Measurements from ENCODE around the gene CCL18. TPM values are rescaled to one million over a fixed set of nuclear protein-coding genes. Genes with fewer than 3 reads are reported as not detected.
"Not testable (repeated sequence)": the region's sequence is repeated elsewhere in the genome, so short reads cannot be mapped to it uniquely, and the experiment has no call there.

The CCL18 gene
- total and polyA plus RNA-seq, 2 donors, result 9.3 to 461 TPM

DNA sequence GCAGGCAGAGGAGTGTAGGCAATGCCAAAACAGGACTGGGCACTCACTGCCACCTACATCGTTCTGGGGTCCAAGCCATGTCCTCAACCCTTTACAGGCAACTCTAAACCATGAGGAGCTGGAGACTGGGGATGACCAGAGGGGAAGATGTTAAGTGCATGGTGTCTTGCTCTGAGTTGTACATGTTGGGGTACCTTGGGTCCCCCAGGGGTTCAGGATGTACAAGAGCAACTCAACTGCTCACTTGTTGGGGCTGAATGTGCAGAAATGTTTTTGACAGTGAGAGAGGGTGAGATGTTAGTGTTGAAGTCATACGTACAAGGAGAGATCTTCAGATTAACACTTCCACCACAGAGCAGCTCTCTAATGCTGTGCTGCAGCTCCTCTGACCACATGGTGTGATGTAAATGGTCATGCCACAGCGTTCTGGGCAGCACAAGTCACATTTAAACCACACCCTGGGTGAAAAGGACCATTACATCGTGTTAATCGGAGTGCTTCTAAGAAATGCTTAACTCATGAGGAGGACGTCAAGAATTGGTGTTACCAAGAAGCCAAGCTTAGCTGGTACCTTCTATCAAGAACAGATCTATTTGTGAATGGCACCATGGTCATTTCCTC is 2.4 kb downstream of the CCL18 start:
- H3K27me3 ChIP-seq (ENCODE audit: control insufficient read depth in 2 of 2, insufficient read depth in 1 of 2, low read length in 1 of 2), result no peaks in the 10 kb centered on the region
- no peaks in the 10 kb centered on the region for H3K36me3 ChIP-seq (ENCODE audit: control insufficient read depth in 2 of 2, insufficient read depth in 2 of 2, low read length in 1 of 2)
- H3K9me3 ChIP-seq (ENCODE audit: control insufficient read depth in 2 of 2, insufficient read depth in 1 of 2, low read length in 1 of 2), result no peaks in the 10 kb centered on the region
- no peak for DNase-seq (ENCODE audit: low read depth in 6 of 9, low spot score in 9 of 9)
- H3K4me3 ChIP-seq (ENCODE audit: low read length in 2 of 2), result no peak overlapping the region
- H3K27ac ChIP-seq (ENCODE audit: low read depth in 1 of 2, low read length in 1 of 2), result no peak overlapping the region
- no peaks in the 10 kb centered on the region for H3K4me1 ChIP-seq (ENCODE audit: control insufficient read depth in 2 of 2, insufficient read depth in 2 of 2, low read length in 2 of 2)
- 94% methylated on average over 6 of the region's 6 CpGs for WGBS

DNA sequence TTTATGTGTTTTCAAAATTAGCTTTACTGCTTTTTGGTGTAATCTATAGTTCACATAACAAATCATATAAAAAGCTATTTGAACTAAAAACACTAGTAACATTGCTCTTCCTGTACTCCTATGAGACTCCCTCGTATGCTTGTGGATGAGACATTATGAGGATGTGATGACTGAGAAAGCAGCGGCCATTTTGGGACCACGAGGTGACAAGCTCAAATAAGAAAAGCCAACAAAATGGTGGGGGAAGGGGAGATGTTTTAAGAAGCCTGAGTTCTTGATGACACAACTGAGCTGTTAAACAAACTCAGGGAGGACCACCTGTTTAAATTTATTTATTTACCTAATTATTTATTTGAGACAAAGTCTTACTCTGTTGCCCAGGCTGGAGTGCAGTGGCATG is 4.5 kb downstream of the CCL18 start:
- Histone ChIP-seq H3K4me3 (ENCODE audit: low read length in 2 of 2) (no peak overlapping the region), H3K27me3 (ENCODE audit: control insufficient read depth in 2 of 2, insufficient read depth in 1 of 2, low read length in 1 of 2) (no peaks in the 10 kb centered on the region), H3K36me3 (ENCODE audit: control insufficient read depth in 2 of 2, insufficient read depth in 2 of 2, low read length in 1 of 2) (no peaks in the 10 kb centered on the region), H3K4me1 (ENCODE audit: control insufficient read depth in 2 of 2, insufficient read depth in 2 of 2, low read length in 2 of 2) (no peaks in the 10 kb centered on the region), H3K27ac (ENCODE audit: low read depth in 1 of 2, low read length in 1 of 2) (no peak overlapping the region), H3K9me3 (ENCODE audit: control insufficient read depth in 2 of 2, insufficient read depth in 1 of 2, low read length in 1 of 2) (no peaks in the 10 kb centered on the region)
- no peak for DNase-seq (ENCODE audit: low read depth in 6 of 9, low spot score in 9 of 9)
- WGBS, result 92% methylated on average over 3 of the region's 3 CpGs

DNA sequence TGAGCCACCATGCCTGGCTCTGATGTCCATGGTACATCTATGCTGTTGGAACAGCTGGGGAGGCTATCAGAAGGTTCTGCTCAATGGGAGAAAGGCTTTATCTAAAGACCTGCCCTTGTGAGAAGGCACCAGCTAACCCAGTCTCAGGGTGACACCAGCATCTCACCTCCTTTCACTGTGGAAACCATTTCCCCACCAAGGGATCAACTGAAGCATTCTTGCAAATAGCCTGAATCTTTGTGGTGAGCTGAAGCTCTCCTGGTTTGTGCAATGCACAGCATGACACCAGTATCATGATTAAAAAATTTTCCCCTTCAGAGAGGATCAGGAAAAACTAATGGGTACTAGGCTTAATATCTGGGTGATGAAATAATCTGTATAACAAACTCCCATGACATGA is 5.1 kb downstream of the CCL18 start:
- no peak overlapping the region for H3K27ac ChIP-seq (ENCODE audit: low read depth in 1 of 2, low read length in 1 of 2)
- H3K27me3 ChIP-seq (ENCODE audit: control insufficient read depth in 2 of 2, insufficient read depth in 1 of 2, low read length in 1 of 2), result no peaks in the 10 kb centered on the region
- H3K36me3 ChIP-seq (ENCODE audit: control insufficient read depth in 2 of 2, insufficient read depth in 2 of 2, low read length in 1 of 2), result no peaks in the 10 kb centered on the region
- H3K9me3 ChIP-seq (ENCODE audit: control insufficient read depth in 2 of 2, insufficient read depth in 1 of 2, low read length in 1 of 2), result no peaks in the 10 kb centered on the region
- H3K4me1 ChIP-seq (ENCODE audit: control insufficient read depth in 2 of 2, insufficient read depth in 2 of 2, low read length in 2 of 2), result no peaks in the 10 kb centered on the region
- no peak for DNase-seq (ENCODE audit: low read depth in 6 of 9, low spot score in 9 of 9)
- no peak overlapping the region for H3K4me3 ChIP-seq (ENCODE audit: low read length in 2 of 2)

DNA sequence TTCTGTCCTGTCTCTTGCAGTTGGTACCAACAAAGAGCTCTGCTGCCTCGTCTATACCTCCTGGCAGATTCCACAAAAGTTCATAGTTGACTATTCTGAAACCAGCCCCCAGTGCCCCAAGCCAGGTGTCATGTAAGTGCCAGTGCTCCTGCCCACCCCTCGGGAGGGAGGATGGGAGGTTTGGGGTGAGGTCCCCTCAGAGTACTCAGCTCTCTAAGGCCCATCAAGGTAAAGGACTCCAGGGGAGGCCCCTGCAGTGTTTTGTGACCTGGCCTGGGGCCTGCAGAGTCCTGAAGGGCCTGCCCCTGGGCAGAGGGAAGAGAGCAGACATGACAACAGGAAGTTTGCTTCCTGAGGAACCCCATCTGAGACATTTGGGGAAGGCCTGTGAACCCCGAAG is 6.4 kb downstream of the CCL18 start:
- H3K4me3 ChIP-seq (ENCODE audit: low read length in 2 of 2), result no peak overlapping the region
- WGBS, result 74% methylated on average over 3 of the region's 3 CpGs
- no peak overlapping the region for H3K27ac ChIP-seq (ENCODE audit: low read depth in 1 of 2, low read length in 1 of 2)
- H3K9me3 ChIP-seq (ENCODE audit: control insufficient read depth in 2 of 2, insufficient read depth in 1 of 2, low read length in 1 of 2), result no peaks in the 10 kb centered on the region
- no peak for DNase-seq (ENCODE audit: low read depth in 6 of 9, low spot score in 9 of 9)
- no peaks in the 10 kb centered on the region for H3K27me3 ChIP-seq (ENCODE audit: control insufficient read depth in 2 of 2, insufficient read depth in 1 of 2, low read length in 1 of 2)
- H3K36me3 ChIP-seq (ENCODE audit: control insufficient read depth in 2 of 2, insufficient read depth in 2 of 2, low read length in 1 of 2), result no peaks in the 10 kb centered on the region
- no peaks in the 10 kb centered on the region for H3K4me1 ChIP-seq (ENCODE audit: control insufficient read depth in 2 of 2, insufficient read depth in 2 of 2, low read length in 2 of 2)

DNA sequence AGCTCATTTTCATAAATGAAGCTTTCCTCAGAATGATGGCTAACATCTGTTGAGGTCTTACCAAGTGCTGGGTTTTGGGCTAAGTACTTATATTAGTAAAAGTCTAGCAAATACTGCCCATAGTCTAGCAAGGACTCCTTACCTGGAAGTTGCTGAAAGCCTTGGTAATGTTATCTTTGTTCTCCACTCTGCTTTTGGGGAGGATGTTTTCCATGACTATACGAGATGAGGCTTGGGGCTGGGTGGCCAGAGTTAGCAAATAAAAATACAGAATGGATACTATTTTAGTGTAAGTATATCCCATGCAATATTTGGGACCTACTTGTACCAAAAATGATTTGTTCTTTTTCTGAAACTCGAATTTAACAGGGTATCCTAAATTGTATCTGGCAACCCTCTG is 7.7 kb downstream of the CCL18 start:
- no peaks in the 10 kb centered on the region for H3K27me3 ChIP-seq (ENCODE audit: control insufficient read depth in 2 of 2, insufficient read depth in 1 of 2, low read length in 1 of 2)
- H3K27ac ChIP-seq (ENCODE audit: low read depth in 1 of 2, low read length in 1 of 2), result no peak overlapping the region
- H3K4me3 ChIP-seq (ENCODE audit: low read length in 2 of 2), result no peak overlapping the region
- no peaks in the 10 kb centered on the region for H3K4me1 ChIP-seq (ENCODE audit: control insufficient read depth in 2 of 2, insufficient read depth in 2 of 2, low read length in 2 of 2)
- DNase-seq (ENCODE audit: low read depth in 6 of 9, low spot score in 9 of 9), result no peak
- 91% methylated on average over 2 of the region's 2 CpGs for WGBS
- H3K36me3 ChIP-seq (ENCODE audit: control insufficient read depth in 2 of 2, insufficient read depth in 2 of 2, low read length in 1 of 2), result no peaks in the 10 kb centered on the region
- no peaks in the 10 kb centered on the region for H3K9me3 ChIP-seq (ENCODE audit: control insufficient read depth in 2 of 2, insufficient read depth in 1 of 2, low read length in 1 of 2)

DNA sequence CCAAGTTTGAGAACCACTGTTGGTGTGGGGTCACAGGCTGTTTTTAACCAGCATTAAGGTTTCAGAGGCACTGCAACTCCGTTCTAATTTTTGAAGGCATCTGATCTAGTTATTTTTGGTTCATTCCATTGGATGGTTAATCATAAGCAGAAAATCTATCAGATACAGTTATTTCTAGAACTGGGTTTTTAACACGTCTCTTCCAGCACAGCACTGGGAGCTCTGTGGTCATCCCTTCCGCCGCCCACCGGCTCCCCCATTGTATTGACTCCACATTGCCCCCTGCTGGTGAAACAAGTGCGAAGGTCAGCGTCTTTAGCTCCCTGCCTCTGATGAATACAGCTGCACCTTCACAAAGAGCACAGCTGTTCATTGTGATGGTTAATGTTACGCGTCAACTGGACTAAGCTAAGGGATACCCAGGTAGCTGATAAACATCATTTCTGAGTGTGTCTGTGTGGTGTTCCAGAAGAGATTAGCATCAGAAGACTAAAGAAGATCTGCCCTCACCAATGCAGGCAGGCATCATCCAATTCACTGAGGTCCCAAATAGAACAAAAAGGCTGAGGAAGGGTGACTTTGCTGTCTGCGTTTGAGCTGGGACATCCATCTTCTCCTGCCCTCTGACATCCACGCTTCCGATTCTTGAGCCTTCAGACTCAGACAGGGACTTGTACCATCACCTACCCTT is 8.5 kb downstream of the CCL18 start:
- Histone ChIP-seq H3K9me3 (ENCODE audit: control insufficient read depth in 2 of 2, insufficient read depth in 1 of 2, low read length in 1 of 2) (no peaks in the 10 kb centered on the region), H3K4me3 (ENCODE audit: low read length in 2 of 2) (no peak overlapping the region), H3K4me1 (ENCODE audit: control insufficient read depth in 2 of 2, insufficient read depth in 2 of 2, low read length in 2 of 2) (no peaks in the 10 kb centered on the region), H3K27me3 (ENCODE audit: control insufficient read depth in 2 of 2, insufficient read depth in 1 of 2, low read length in 1 of 2) (no peaks in the 10 kb centered on the region), H3K36me3 (ENCODE audit: control insufficient read depth in 2 of 2, insufficient read depth in 2 of 2, low read length in 1 of 2) (no peaks in the 10 kb centered on the region), H3K27ac (ENCODE audit: low read depth in 1 of 2, low read length in 1 of 2) (no peak overlapping the region)
- 42% methylated on average over 12 of the region's 12 CpGs for WGBS
- DNase-seq (ENCODE audit: low read depth in 6 of 9, low spot score in 9 of 9), result peak in 7 of 9 donors; percentile 18 to 56 (median 29)

DNA sequence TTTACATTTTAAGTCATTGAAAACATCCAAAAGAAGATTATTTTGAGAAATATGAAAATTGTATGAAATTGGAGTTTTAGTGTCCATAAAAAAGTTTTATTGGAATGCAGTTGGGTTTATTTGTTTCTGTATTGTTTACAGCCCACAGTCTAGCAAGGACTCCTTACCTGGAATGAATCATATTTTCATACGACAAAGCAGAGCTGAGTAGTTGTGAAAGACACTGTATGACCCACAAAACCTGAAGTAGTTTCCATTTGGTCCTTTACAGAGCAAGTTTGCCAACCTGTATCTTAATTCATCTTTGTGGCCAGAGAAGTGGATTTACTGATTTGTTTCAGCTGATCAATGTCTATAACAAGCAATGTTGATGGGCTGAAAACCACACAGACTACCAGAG is 10.3 kb downstream of the CCL18 start:
- Histone ChIP-seq H3K4me1 (ENCODE audit: control insufficient read depth in 2 of 2, insufficient read depth in 2 of 2, low read length in 2 of 2) (no peaks in the 10 kb centered on the region), H3K27me3 (ENCODE audit: control insufficient read depth in 2 of 2, insufficient read depth in 1 of 2, low read length in 1 of 2) (no peaks in the 10 kb centered on the region), H3K9me3 (ENCODE audit: control insufficient read depth in 2 of 2, insufficient read depth in 1 of 2, low read length in 1 of 2) (no peaks in the 10 kb centered on the region), H3K36me3 (ENCODE audit: control insufficient read depth in 2 of 2, insufficient read depth in 2 of 2, low read length in 1 of 2) (no peaks in the 10 kb centered on the region), H3K27ac (ENCODE audit: low read depth in 1 of 2, low read length in 1 of 2) (no peak overlapping the region), H3K4me3 (ENCODE audit: low read length in 2 of 2) (no peak overlapping the region)
- 94% methylated on average over 1 of the region's 1 CpG for WGBS
- DNase-seq (ENCODE audit: low read depth in 6 of 9, low spot score in 9 of 9), result no peak

DNA sequence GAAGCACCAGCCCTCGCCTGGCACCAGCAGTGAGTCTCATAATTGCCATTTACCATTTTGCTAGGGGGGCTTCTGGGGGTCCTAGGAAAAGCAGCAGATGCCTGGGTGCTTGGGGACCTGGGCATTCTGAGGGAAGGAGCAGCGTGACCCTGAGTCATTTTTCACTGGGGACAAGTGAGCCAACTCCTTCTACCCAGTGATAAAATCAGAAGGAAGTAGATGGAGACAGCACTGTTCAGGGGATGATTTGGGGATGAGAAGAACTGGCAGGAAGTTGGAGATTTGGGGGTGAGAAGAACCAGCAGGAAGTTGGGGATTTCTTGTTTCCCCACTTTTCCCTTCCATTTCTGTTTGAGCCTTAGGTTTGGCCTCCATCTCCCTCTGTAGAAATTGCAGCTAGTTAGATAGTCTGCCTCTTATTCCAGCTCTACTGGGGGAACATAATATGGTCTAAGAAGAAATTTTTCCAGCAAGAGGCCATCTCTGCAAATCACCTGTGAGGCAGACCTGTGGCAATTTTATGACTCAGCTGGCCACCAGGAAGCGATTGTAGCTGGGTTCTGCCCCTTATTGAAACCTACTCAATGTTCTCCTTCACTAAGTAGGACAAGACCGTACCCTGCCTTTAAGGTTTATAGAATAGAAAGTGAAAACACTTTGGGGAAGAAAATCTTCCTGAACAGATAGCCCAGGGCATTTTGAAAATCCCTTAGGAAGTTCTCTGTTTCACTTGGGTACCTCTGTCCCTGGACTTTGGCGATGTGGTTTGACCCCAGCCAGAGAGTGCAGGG is 17.8 kb downstream of the CCL18 start:
- H3K4me1 ChIP-seq (ENCODE audit: control insufficient read depth in 2 of 2, insufficient read depth in 2 of 2, low read length in 2 of 2); H3K9me3 ChIP-seq (ENCODE audit: control insufficient read depth in 2 of 2, insufficient read depth in 1 of 2, low read length in 1 of 2); H3K27ac ChIP-seq (ENCODE audit: low read depth in 1 of 2, low read length in 1 of 2); H3K27me3 ChIP-seq (ENCODE audit: control insufficient read depth in 2 of 2, insufficient read depth in 1 of 2, low read length in 1 of 2); DNase-seq (ENCODE audit: low read depth in 6 of 9, low spot score in 9 of 9); H3K4me3 ChIP-seq (ENCODE audit: low read length in 2 of 2); H3K36me3 ChIP-seq (ENCODE audit: control insufficient read depth in 2 of 2, insufficient read depth in 2 of 2, low read length in 1 of 2): not testable (repeated sequence)
- 91% methylated on average over 5 of the region's 5 CpGs for WGBS

DNA sequence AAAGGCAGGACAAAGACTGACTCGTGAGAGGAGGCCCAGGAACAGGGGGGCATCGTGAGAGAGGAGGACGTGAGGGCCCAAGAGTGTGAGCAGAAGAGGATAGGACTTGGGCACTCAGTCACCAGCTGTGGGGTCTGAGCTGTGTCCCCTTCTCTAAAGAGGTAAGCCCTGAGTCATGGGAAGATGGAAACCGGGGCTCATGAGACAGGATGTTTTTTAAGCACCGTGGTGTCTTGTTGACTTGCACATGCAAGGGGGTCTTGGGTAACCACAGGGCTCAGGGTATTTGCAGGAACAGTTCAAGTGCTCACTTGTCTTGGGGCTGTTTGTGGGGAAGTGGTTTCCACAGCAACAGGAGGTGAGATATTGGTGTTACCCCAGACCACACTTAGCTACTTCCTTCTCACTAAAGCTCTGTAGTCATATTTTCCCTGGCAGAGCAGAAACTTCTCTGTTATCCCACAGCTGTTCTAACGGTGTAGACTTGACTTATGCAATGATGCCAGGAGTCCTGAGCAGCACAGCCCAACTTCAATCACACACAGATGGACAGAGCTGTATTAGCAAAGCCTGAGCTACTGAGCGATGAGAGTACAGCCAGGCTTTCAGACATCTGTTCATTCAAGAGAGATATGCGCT is 18.5 kb downstream of the CCL18 start:
- not testable (repeated sequence) for H3K9me3 ChIP-seq (ENCODE audit: control insufficient read depth in 2 of 2, insufficient read depth in 1 of 2, low read length in 1 of 2); H3K4me3 ChIP-seq (ENCODE audit: low read length in 2 of 2); H3K4me1 ChIP-seq (ENCODE audit: control insufficient read depth in 2 of 2, insufficient read depth in 2 of 2, low read length in 2 of 2); H3K27me3 ChIP-seq (ENCODE audit: control insufficient read depth in 2 of 2, insufficient read depth in 1 of 2, low read length in 1 of 2); H3K36me3 ChIP-seq (ENCODE audit: control insufficient read depth in 2 of 2, insufficient read depth in 2 of 2, low read length in 1 of 2)
- DNase-seq (ENCODE audit: low read depth in 6 of 9, low spot score in 9 of 9), result peak in 5 of 9 donors; percentile 2 to 58 (median 19)
- peak overlapping the region in 1 of 2 donors; percentile 18 for H3K27ac ChIP-seq (ENCODE audit: low read depth in 1 of 2, low read length in 1 of 2)
- WGBS, result 40% methylated on average over 8 of the region's 8 CpGs
